HepG2 (cell line): Measurements from ENCODE around the gene UQCRC2. TPM values are rescaled to one million over a fixed set of nuclear protein-coding genes. Genes with fewer than 3 reads are reported as not detected.

Source experiments
- ATAC-seq: fragments of 200-7000 bp; cut with Tn5 transposase; 3 replicates; pipeline ENCODE4 v1.9.1; 2020; ENCODE audit warnings: mild to moderate bottlenecking, moderate library complexity
- BruUV-seq: library from RNA; stranded (reverse); fragments of 400-500 nt; replicated peaks from 2 replicates; lab custom pipeline; 2021; lab: Mats Ljungman, UMichigan
- CTCF ChIA-PET: fragments of 300-600 bp; formaldehyde crosslinking; extraction: SDS; loops from one replicate; lab custom pipeline; 2021; ENCODE audit warnings: low total read pairs, inconsistent platforms, low intra/inter-chr PET ratio; lab: Yijun Ruan, JAX
- POLR2A ChIA-PET: fragments of 350-600 bp; sonication (Branson Sonifier 250); formaldehyde crosslinking; loops from one replicate; lab custom pipeline; 2020; ENCODE audit warnings: antibody characterized with exemption, inconsistent platforms; lab: Yijun Ruan, JAX
- DNase-seq: peaks from one replicate; pipeline ENCODE4 v3.0.0-alpha.2; 2015; ENCODE audit warnings: low spot score
- FAIRE-seq: peaks from 3 replicates; lab custom pipeline; 2011; peaks lifted over from hg19 to GRCh38; lab: Jason Lieb, UNC
- H2AFZ ChIP-seq: one replicate; pipeline ENCODE4 v1.6.1; 2011; ENCODE audit warnings: low read length, inconsistent platforms
- H3K27ac ChIP-seq: fragments of 300-600 bp; 3 replicates; pipeline ENCODE4 v1.8.0; 2011; ENCODE audit warnings: mixed run types, mild to moderate bottlenecking, mixed read lengths, low read length, inconsistent platforms; ENCODE audit not compliant: insufficient read depth; ENCODE audit errors: extremely low read length
- H3K27me3 ChIP-seq, 2 experiments: fragments of 200-600 bp in 1 of 2; 2 replicates in 1 of 2; 3 replicates in 1 of 2; pipeline versions ENCODE4 v1.6.0 to v1.8.0; 2011; ENCODE audit warnings: low read length in 2 of 2, mild to moderate bottlenecking in 2 of 2, moderate library complexity in 2 of 2, inconsistent platforms in 1 of 2; ENCODE audit not compliant: insufficient read depth in 2 of 2, control insufficient read depth in 1 of 2
- H3K36me3 ChIP-seq, 2 experiments: fragments of 200-600 bp in 1 of 2; replicated peaks in 1 of 2; 2 replicates in 1 of 2; 3 replicates in 1 of 2; pipeline versions ENCODE4 v1.5.1 to v1.8.0; 2011; ENCODE audit warnings: low read length in 2 of 2, inconsistent platforms in 1 of 2; ENCODE audit not compliant: insufficient read depth in 2 of 2, control insufficient read depth in 1 of 2
- H3K4me1 ChIP-seq: 2 replicates; pipeline ENCODE4 v1.5.1; 2012; ENCODE audit warnings: low read length, inconsistent platforms; ENCODE audit not compliant: insufficient read depth
- H3K4me2 ChIP-seq: 2 replicates; pipeline ENCODE4 v1.6.0; 2011; ENCODE audit warnings: low read depth, low read length, inconsistent platforms
- H3K4me3 ChIP-seq, 3 experiments: fragments of 200-600 bp in 1 of 3; sonication (generic), shearing (Covaris generic) in 1 of 3; replicated peaks in 1 of 3; 2 replicates each; pipeline ENCODE4 v1.5.1; 2011 to 2016; ENCODE audit warnings: low read length in 3 of 3, inconsistent platforms in 2 of 3, low read depth in 2 of 3, mild to moderate bottlenecking in 2 of 3, control low read depth in 1 of 3, mixed read lengths in 1 of 3; ENCODE audit not compliant: insufficient read depth in 1 of 3
- H3K79me2 ChIP-seq: one replicate; pipeline ENCODE4 v1.6.1; 2011; ENCODE audit warnings: low read length, inconsistent platforms; ENCODE audit not compliant: insufficient read depth
- H3K9ac ChIP-seq: 2 replicates; pipeline ENCODE4 v1.6.0; 2011; ENCODE audit warnings: mild to moderate bottlenecking, low read depth, low read length, inconsistent platforms; ENCODE audit not compliant: insufficient read depth
- H3K9me3 ChIP-seq: 2 replicates; pipeline ENCODE4 v1.5.1; 2012; ENCODE audit warnings: mild to moderate bottlenecking, low read length
- H4K20me1 ChIP-seq: 2 replicates; pipeline ENCODE4 v1.6.0; 2011; ENCODE audit warnings: inconsistent platforms, mild to moderate bottlenecking, low read length, moderate library complexity; ENCODE audit not compliant: insufficient read depth
- CREB3 ChIP-seq: sonication (generic); formaldehyde crosslinking; IDR thresholded peaks from 2 replicates; pipeline ENCODE4 v1.5.0; 2020; ENCODE audit warnings: missing genetic modification reagents
- ISL2 ChIP-seq: sonication (generic); formaldehyde crosslinking; IDR thresholded peaks from 2 replicates; pipeline ENCODE4 v1.5.0; 2020; ENCODE audit warnings: missing genetic modification reagents
- JUND ChIP-seq: sonication (generic); formaldehyde crosslinking; IDR thresholded peaks from 2 replicates; pipeline ENCODE4 v1.8.0; 2022; ENCODE audit warnings: mild to moderate bottlenecking, missing genetic modification reagents
- NFYC ChIP-seq: IDR thresholded peaks from 2 replicates; pipeline ENCODE4 v1.6.1; 2016; ENCODE audit warnings: missing genetic modification reagents, missing compliant biosample characterization
- POLR2G ChIP-seq: fragments of 200-400 bp; formaldehyde crosslinking; IDR thresholded peaks from 2 replicates; pipeline ENCODE4 v1.6.1; 2018; ENCODE audit warnings: mild to moderate bottlenecking, low read depth, low read length, moderate library complexity
- SMAD3 ChIP-seq: sonication (generic); formaldehyde crosslinking; IDR thresholded peaks from 2 replicates; pipeline ENCODE4 v1.4.0; 2020; ENCODE audit warnings: missing genetic modification reagents
- SP4 ChIP-seq: sonication (generic); formaldehyde crosslinking; IDR thresholded peaks from 2 replicates; pipeline ENCODE4 v1.8.1; 2023; ENCODE audit warnings: mild to moderate bottlenecking, missing genetic modification reagents
- TCF7 ChIP-seq: sonication (generic); IDR thresholded peaks from 2 replicates; pipeline ENCODE4 v1.6.1; 2016; ENCODE audit warnings: antibody characterized with exemption, low read depth
- TOPORS ChIP-seq: sonication (generic); formaldehyde crosslinking; IDR thresholded peaks from 2 replicates; pipeline ENCODE4 v1.8.0; 2023; ENCODE audit warnings: mild to moderate bottlenecking, missing genetic modification reagents
- ZNF17 ChIP-seq: sonication (generic); formaldehyde crosslinking; IDR thresholded peaks from 2 replicates; pipeline ENCODE4 v1.5.0; 2020; ENCODE audit warnings: mild to moderate bottlenecking, missing genetic modification reagents
- ZNF224 ChIP-seq: sonication (generic); formaldehyde crosslinking; IDR thresholded peaks from 2 replicates; pipeline ENCODE4 v1.5.0; 2020; ENCODE audit warnings: mild to moderate bottlenecking, missing genetic modification reagents
- ZNF329 ChIP-seq: sonication (generic); formaldehyde crosslinking; IDR thresholded peaks from 2 replicates; pipeline ENCODE4 v1.9.0; 2021; ENCODE audit warnings: low read depth, mild to moderate bottlenecking, missing genetic modification reagents
- ZNF335 ChIP-seq: sonication (generic); formaldehyde crosslinking; IDR thresholded peaks from 2 replicates; pipeline ENCODE4 v1.4.0; 2020; ENCODE audit warnings: missing genetic modification reagents
- WGBS: methylation state at CpG from one replicate; pipeline ENCODE4 v1.1.6; 2017; ENCODE audit warnings: low lambda C conversion rate; 5-methylcytosine and 5-hydroxymethylcytosine counted together
- in situ Hi-C: cut with HindIII; loops from 2 replicates; pipeline ENCODE4 v1.10.0; 2017; ENCODE audit warnings: low pct_unique_long_range_greater_than_20kb; ENCODE audit not compliant: extremely low pct_ligation_motif_present
- intact Hi-C: fragments of 100-400 bp; cut with micrococcal nuclease; formaldehyde crosslinking; loops from one replicate; pipeline ENCODE4 v1.10.0; 2022; ENCODE audit not compliant: unreplicated experiment
- polyA plus RNA-seq, 8 experiments: library from polyadenylated mRNA; depleted of rRNA in 3 of 8; stranded (reverse) in 7 of 8; unstranded in 1 of 8; fragments of >200 nt; fragmentation: Illumina TruSeq in 4 of 8; extraction: Trizol in 4 of 8; gene quantifications; 2 replicates each; pipeline versions ENCODE4 v1.2.1 to v1.2.3, GENCODE V29; 2011 to 2016; ENCODE audit warnings: low read depth in 4 of 8, missing spikeins in 1 of 8, mixed read lengths in 1 of 8; ENCODE audit not compliant: insufficient read depth in 1 of 8
- total RNA-seq, 5 experiments: library from RNA; depleted of rRNA; stranded (reverse); fragments of >200 nt; fragmentation: Illumina TruSeq; extraction: Trizol; gene quantifications; 2 replicates each; pipeline ENCODE4 v1.2.3, GENCODE V29; 2016; ENCODE audit warnings: low read depth in 1 of 5
- TF ChIP-seq, protein P1 (sequence below): sonication (generic); formaldehyde crosslinking; IDR thresholded peaks from 2 replicates; pipeline ENCODE4 v1.4.0; 2020; ENCODE audit warnings: mild to moderate bottlenecking, missing genetic modification reagents
- TF ChIP-seq, protein P2 (sequence below): sonication (generic); formaldehyde crosslinking; IDR thresholded peaks from 2 replicates; pipeline ENCODE4 v1.8.1; 2023; ENCODE audit warnings: mild to moderate bottlenecking, moderate library complexity, missing genetic modification reagents

Gene UQCRC2
- total and polyA plus RNA-seq, 2 of the 13 experiments (the other 11 are each of a cell fraction or from before 2014, with no cell fraction given) = 442 to 536 TPM

DNA sequence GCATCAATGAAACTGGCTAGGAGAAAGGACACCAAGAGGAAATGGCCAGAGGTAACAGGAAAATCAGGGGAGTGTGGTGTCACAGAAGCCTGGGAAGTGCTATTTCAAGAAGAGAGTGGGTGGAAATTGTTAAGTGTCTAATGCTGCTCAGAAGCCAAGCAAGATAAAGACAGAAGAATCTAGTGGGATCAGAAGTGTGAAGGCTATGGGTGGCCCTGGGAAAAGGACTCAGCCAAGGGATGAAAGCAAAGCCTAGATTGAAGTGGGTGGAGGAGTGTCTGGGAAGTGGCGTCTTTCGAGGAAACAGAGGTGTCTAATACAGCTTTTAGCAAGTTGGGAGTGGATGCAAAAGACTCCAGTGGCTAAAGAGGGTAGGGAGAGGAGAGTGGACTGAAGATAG lies 34.3 kb downstream of the UQCRC2 start (continued):
- TF ChIP-seq, protein P1, sequence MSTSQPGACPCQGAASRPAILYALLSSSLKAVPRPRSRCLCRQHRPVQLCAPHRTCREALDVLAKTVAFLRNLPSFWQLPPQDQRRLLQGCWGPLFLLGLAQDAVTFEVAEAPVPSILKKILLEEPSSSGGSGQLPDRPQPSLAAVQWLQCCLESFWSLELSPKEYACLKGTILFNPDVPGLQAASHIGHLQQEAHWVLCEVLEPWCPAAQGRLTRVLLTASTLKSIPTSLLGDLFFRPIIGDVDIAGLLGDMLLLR = no peak
- no peak for TF ChIP-seq TOPORS (CRISPR knock-in tag)
- TF ChIP-seq POLR2G = peak; percentile 52
- TF ChIP-seq, all 625 proteins: peak for 3

DNA sequence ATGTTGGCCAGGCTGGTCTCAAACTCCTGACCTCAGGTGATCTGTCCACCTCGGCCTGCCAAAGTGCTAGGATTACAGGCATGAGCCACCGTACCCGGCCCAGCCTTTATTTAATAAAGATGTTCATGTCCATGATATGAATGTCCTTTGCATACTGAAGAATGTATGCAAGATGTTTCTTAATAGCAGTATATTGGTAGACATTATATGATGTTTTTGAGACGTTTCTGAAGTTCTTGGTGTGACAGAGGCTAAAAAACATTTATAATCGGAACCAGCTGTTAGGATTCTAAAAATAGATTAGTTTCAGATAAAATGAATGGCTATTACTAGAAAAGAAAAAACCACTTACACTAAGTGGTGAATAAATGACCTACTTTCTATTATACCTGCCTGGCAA lies 36.0 kb downstream of the UQCRC2 start:
- Histone ChIP-seq H2AFZ (no peak overlapping the region), H3K4me3 (no peak overlapping the region), H3K27me3 (no peaks in the 10 kb centered on the region), H3K4me1 (peaks cover 9% of the 10 kb centered on the region; the same call in 1 of the 2 replicates), H3K9ac (no peak overlapping the region), H3K4me2 (no peak overlapping the region), H4K20me1 (no peaks in the 10 kb centered on the region; the same call in 1 of the 2 replicates), H3K36me3 (peaks cover 1 to 14% of the 10 kb centered on the region in 2 experiments; a peak in 4 of 5 replicates), H3K9me3 (no peaks in the 10 kb centered on the region), H3K27ac (no peak overlapping the region), H3K79me2 (no peaks in the 10 kb centered on the region)
- CTCF ChIA-PET = no interaction called here
- 84% methylated on average over 5 of the region's 5 CpGs for WGBS
- no TSS peak for BruUV-seq
- intact Hi-C loops = no loop called here
- DNase-seq = no peak
- TF ChIP-seq TCF7 (no peak), NFYC (CRISPR knock-in tag) (no peak), ZNF224 (CRISPR knock-in tag) (no peak), CREB3 (CRISPR knock-in tag) (no peak), ZNF335 (CRISPR knock-in tag) (no peak), ZNF329 (CRISPR knock-in tag) (no peak), ZNF17 (no peak), SMAD3 (CRISPR knock-in tag) (no peak), SP4 (CRISPR knock-in tag) (no peak), ISL2 (CRISPR knock-in tag) (no peak), JUND (CRISPR knock-in tag) (no peak)
- TF ChIP-seq, protein P2, sequence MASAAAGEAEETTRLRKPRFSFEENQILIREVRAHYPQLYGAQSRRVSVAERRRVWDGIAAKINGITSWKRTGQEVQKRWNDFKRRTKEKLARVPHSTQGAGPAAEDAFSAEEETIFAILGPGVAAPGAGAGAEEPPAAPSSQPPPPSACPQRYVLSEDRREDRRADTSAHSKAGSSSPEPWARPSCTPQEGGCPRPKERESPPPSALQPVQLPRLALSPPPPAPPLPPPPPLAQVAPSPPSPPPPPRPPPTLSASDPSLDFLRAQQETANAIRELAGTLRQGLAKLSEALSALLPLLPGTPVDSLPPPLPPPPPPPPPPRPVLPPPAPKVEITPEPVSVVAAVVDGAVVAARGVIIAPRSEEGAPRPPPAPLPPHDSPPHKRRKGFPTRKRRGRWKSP (CRISPR knock-in tag) = no peak
- ATAC-seq = no peak
- POLR2A ChIA-PET = interaction anchor here (1.0 to 2.0 kb wide), 2 partner anchors 19 to 202 kb away, joined by 4 to 9 read pairs; partner anchors contain the start of gene MOSMO
- no peak for FAIRE-seq
- in situ Hi-C loops = no loop called here
